Panc1 (cell line): Measurements from ENCODE around the gene NPEPL1.

Source experiments
- POLR2AphosphoS5 ChIP-seq: IDR thresholded peaks from 2 replicates; pipeline ENCODE4 v1.6.1; 2012; ENCODE audit warnings: mild to moderate bottlenecking, low read depth, low read length, moderate library complexity
- TCF7L2 ChIP-seq: IDR thresholded peaks from 2 replicates; pipeline ENCODE4 v1.6.1; 2011; ENCODE audit warnings: mild to moderate bottlenecking, low read depth, low read length, inconsistent platforms
- TF ChIP-seq, protein P1 (sequence below): fragments of 450-650 bp; IDR thresholded peaks from 2 replicates; pipeline ENCODE4 v1.5.1; 2017; ENCODE audit warnings: mild to moderate bottlenecking

DNA sequence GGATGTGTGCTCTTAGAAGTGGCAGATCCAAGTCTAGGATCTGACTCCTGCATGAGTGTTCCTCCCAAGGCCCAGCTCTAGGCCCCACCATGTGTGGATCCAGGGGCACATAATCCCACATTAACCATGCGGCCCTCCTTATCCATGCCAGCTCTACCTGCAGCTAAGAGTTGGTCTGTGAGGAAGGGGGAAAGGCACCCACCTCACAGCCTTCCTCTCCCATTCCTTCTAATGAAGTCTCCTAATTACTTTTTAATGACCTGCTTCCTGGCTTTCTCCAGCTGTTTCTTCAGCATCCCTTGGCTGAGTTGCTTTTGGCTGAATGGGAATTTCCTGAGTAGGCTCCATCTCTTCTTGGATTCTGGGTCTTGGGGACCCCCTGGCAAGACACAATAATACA, 52.2 kb downstream of the NPEPL1 start:
- no peak for TF ChIP-seq TCF7L2
- TF ChIP-seq POLR2AphosphoS5 = no peak
- TF ChIP-seq, protein P1, sequence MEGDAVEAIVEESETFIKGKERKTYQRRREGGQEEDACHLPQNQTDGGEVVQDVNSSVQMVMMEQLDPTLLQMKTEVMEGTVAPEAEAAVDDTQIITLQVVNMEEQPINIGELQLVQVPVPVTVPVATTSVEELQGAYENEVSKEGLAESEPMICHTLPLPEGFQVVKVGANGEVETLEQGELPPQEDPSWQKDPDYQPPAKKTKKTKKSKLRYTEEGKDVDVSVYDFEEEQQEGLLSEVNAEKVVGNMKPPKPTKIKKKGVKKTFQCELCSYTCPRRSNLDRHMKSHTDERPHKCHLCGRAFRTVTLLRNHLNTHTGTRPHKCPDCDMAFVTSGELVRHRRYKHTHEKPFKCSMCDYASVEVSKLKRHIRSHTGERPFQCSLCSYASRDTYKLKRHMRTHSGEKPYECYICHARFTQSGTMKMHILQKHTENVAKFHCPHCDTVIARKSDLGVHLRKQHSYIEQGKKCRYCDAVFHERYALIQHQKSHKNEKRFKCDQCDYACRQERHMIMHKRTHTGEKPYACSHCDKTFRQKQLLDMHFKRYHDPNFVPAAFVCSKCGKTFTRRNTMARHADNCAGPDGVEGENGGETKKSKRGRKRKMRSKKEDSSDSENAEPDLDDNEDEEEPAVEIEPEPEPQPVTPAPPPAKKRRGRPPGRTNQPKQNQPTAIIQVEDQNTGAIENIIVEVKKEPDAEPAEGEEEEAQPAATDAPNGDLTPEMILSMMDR = no peak
